Ishikawa (cell line): ENCODE measurements around the gene SUSD2.

ENCODE experiments used
- EP300 ChIP-seq: IDR thresholded peaks from 2 replicates; pipeline ENCODE4 v1.6.1; 2012; ENCODE audit warnings: borderline replicate concordance
- USF1 ChIP-seq: IDR thresholded peaks from 2 replicates; pipeline ENCODE4 v1.6.1; 2012

GRCh38 chr22:24138649-24139420, 42.5 kb upstream of the SUSD2 start:
- TF ChIP-seq EP300 = no peak
- no peak for TF ChIP-seq USF1
